Brain pericyte (primary cell): ENCODE results near the gene FBXL2.
"Not testable (repeated sequence)": the region's sequence is repeated elsewhere in the genome, so short reads cannot be mapped to it uniquely, and the experiment has no call there.

Experiments
- DNase-seq: peaks from one replicate; pipeline ENCODE4 v3.0.0-alpha.2; 2012; ENCODE audit warnings: low read depth, low spot score

The FBXL2 gene

DNA sequence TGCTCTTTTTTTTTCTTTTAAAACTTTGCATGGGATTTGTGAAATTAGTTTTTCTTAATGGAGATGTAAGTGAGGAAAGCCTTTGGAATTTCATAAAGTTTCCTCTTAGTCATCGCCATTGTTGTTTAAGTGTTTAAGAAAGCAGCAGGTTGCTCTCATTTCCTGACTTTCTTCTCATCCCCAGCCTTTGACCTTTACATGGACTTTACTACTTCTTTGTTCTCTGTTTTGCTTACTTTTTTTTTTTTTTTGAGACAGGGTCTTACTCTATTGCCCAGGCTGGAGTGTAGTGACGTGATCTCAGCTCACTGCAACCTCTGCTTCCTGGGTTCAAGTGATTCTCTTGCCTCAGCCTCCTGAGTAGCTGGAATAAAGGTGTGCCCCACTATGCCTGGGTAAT is 38.6 kb downstream of the FBXL2 start:
- DNase-seq, result no peak

DNA sequence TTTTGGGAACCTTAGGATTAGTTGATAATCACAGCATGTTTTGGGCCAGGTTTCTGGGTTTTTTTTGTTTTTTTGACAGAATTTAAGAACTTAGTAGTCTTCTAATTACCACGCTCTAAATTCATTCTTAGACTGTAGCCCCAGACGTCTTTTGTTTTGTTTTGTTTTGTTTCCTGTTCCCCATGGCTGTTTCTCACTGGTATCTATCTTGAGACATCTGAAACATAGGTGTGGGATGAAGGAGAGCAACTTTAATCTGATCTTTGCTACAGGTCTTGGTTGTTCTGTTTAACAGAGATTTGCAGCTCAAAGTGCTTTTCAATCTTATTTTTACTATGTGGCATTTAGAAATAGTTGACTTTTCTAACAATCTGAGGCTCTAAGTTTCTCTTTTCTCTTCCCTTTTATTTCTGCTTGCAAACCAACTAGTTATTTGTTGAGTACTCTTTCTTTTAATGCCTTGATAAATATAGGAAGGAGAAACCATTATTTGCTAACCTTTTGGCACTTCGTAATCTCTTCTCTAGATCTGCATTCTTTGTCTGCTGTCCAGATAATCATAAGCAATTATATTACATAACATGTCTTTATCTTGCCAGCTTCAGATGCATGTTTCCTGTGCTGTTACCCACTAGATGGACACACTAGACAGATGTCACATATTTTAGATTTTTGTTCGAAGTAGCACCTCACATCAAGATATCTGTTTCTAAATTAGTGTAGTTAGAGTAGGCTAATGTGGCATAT is 40.9 kb downstream of the FBXL2 start:
- no peak for DNase-seq

DNA sequence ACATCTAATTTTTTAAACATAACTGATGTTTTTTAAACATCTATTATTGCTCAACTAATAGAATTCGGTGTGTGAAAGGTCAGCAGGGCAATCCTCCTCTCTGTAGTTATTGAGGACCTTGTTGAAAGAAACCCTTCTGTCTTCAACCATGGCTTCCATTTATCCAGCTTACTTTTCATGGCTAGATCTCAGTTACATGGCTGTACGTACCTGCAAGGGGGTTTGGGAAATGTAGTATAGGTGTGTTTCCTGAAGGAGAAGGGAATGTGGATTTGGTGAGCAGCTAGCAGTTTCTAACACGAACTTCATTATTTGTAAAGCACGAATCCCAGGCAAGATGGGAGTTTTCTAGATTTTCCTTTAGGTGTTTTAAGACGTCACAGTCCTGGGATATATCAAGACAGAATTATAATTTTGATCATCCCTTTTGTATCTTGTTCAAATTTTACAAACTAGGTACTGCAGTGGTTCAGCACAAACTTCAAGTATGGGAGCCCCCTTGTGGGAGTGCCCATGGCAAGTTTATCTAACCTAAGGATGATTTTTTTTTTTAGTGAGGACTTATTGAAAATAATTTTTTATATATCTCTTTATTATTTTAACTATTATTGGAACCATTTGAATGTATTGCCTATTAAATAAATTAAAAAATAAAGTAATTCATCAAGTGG is 41.6 kb downstream of the FBXL2 start:
- DNase-seq, result no peak

DNA sequence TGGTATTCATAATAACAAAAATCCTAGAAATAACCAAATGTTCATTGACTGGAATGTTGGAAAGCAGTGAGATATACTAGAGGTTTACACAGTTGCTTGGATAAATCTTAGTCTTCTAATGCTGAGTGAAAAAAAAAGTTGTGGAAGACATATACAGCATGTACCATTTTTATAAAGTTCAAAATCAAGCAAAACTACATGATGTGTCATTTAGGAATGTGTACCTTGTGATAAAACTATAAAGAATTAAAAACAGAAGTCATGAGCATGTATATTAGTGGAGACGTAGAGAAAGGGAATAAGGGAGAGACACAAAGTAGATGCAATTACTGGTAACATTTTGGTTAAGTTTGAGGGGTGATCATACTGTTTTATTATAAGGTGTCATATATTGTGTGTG is 45.2 kb downstream of the FBXL2 start:
- no peak for DNase-seq

DNA sequence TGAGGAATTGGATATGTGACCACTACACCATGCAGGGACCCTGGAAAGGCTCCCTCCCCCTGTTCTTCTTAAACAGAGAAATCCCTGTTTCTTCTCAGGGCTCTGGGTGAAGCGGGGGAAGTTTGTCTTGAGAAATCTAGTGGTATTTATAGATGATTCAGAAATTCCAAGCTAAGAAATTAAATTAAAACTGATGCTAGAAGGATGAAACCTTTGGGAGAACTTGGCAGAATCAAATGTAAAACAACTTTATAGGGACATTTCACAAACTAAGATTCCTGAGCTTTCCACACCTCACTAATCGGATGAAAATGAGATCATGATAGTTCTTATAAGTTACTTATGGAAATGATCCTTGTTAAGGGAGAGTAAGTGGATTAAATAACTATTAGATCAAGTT is 54.2 kb downstream of the FBXL2 start:
- DNase-seq, result no peak

DNA sequence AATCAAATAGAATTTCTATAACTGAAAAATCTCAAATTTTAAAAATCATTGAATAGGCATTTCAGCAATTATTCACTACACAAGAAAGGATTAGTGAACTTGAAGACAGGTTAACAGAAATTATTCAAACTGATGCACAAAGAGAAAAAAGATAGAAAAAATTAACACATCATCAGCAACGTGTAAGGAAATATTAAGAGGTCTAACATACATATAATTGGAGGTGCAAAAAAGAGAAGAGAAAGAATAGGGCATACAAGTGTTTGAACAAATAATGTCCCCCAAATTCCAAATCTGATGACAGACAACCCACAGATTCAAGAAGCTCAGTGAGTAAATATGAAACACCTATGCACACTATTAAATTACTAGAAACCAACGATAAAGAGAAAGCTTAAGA is 57.1 kb downstream of the FBXL2 start:
- no peak for DNase-seq

DNA sequence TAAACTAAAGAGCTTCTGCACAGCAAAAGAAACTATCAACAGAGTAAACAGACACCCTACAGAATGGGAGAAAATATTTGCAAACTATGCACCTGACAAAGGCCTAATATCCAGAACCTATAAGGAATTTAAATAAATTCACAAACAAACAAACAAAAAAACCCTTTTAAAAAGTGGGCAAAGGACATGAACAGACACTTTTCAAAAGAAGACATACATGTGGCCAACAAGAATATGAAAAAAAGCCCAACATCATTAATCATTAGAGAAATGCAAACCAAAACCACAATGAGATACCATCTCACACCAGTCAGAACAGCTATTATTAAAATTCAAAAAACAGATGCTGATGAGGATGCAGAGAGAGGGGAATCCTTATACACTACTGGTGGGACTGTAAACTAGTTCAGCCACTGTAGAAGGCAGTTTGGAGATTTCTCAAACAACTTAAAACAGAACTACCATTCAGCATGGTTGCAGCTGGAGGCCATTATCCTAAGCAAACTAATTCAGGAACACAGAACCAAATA is 61.8 kb downstream of the FBXL2 start:
- DNase-seq, result not testable (repeated sequence)

DNA sequence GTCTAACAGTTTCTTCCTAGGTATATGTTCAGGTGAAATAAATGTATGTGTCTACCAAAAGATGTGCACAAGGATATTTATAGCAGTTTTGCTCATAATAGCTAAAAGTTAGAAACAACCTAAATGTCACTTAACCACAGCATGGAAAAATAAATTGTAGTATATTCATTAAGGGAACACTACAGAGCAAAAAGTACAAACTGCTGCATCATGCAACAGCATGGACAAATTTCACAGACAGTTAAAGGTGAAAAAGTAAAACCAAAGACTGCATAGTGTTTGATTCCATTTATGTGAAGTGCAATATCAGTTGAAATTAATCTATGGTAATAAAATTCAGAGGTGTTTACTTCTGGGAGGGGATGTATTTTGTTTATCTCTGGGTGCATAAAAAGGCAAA is 62.5 kb downstream of the FBXL2 start:
- DNase-seq, result no peak

DNA sequence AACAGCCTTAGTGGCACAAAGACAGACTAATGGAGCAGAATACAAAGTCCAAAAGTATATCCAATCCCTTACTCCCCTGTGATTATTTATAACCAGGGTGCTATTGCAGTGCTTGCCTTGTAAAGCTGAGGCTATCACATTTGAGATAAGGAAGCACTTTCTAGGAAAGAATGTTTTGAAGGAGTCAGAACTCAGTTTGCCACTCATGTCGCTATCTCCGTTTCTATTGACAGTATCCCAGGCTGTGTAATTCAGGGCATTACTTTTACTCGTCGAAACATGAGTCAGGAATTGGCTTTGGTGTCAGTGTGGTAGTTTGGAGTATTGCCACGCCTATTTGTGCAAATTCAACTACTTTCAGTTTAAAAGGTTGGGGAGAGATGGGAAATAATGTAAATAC is 78.4 kb downstream of the FBXL2 start:
- DNase-seq, result no peak

DNA sequence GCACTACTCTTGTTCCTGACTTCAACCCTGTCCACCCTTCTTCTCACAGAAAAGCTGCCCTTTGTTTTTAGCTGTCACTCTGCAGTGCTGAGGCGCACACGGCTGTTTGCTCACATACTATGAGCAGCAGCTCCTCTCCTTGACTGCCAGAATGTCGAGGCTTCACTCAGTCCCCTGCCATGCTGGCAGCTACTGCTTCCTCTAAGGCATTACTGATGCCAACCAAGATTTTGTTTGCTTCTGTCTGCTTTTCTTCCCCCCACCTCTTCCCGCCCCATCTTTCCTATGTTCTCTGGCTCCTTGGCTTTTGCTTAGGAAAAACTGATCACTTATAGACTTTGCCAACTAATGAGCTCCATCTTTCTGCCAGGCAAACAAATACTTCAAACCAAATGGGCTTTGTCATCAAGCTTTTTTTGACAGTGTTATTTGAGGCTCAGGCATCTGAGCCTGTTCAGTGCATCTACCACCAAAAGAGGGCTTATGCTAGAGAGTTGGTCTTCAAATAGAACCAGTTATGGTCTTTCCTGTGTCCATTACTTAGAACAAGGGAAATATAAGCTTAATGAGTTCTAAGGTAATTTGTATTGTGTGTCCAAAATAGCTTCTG is 81.0 kb downstream of the FBXL2 start:
- no peak for DNase-seq

DNA sequence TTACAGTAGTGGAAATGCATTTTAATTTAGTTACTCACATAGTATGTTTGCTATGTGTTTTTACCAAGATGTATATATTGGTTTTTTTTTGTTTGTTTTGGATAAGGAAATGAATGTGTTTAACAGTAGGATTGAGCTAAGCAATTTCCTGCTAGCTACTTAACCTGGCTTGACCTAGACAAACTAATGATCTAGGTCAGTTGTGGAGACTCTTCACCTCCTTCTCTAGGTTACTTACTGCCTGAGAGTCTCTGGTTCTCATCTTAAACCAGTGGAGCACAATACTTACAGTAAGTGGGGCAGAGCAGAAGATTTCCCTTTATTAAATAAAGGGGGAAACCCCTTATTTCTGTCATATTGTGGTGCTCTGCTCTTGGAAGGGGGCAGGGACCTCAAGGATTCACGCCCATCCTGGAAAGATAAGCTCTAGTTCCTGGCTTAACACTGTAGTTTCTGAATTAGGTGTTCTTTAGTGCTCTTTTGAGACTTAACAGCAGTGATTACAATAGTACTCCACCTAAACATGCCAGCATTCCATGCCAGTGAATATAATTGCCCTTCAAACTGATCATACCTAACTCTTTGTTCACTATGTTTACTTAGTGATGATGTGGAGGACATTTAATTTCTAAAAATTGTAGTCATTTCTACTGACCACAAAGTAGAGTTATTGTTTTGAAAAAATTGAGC is 83.0 kb downstream of the FBXL2 start:
- no peak for DNase-seq

DNA sequence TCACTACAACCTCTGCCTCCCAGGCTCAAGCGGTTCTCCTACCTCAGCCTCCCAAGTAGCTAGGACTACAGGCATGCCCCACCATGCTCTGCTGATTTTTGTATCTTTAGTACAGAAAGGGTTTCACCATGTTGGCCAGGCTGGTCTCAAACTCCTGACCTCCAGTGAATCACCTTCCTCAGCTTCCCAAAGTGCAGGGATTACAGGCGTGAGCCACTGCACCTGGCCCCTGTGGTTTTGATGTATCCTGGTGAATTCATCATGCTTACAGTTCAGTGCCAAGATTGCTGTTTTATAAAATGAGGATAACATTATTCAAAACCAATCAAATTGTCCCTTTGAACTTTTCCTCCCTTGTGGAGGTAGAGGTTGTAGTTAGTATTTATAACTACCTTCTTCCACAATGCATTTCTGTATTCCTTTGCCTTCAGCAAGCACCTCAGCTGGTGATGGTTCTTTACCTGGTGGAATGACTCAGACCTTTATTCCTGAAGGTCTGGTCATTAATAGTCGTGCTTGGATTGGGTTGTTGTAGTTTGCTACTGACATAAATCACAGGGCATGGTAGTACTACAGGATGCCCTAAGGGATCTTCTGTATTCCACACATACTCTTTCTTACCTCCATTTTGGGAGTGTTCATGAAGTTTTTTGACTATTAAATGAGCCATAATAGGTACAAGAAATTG is 86.0 kb downstream of the FBXL2 start:
- no peak for DNase-seq

DNA sequence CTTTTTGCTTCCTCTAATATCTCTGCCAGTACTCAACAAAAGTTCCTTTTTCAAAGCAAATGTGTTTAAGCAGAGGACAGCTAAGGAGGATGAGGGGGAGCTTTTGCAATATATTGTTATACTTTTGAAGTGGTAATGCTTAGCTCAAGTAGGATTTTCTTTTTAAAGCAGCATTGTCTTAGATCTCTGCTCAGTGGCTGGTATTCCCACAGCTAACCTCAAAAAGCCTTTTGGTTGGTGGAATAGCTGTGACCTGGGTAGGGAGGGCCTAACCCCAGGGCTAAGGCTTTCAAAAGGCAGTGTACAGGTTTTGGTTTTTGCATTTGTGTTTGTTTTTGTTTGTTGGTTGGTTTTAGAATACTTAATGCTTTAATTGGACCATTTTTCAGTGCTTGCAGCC is 86.8 kb downstream of the FBXL2 start:
- no peak for DNase-seq

DNA sequence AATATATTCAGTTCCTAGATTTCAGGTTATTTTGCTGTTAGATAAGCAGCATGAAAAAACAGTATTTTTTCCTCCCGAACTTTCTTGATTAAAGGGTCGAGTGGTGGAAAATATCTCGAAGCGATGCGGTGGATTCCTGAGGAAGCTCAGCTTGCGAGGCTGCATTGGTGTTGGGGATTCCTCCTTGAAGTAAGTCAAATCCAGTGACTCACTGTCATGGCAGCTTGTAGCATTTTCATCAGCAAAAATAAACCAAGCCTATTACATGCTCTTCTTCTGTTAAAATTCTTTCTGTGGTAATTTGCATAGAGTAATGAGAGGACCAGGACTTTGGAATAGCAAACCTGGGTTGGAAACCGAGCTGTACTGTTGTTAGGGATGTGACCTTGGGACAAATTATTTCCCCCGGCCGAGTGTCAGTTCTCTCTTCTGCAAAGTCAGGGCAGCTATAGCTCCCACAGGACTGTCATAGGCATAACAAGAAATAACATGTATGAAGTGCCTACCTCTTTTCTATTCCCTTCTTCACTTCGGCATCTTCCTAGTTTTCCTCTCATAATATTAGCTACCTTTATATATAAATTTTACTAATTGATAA is 87.4 kb downstream of the FBXL2 start:
- DNase-seq, result no peak

DNA sequence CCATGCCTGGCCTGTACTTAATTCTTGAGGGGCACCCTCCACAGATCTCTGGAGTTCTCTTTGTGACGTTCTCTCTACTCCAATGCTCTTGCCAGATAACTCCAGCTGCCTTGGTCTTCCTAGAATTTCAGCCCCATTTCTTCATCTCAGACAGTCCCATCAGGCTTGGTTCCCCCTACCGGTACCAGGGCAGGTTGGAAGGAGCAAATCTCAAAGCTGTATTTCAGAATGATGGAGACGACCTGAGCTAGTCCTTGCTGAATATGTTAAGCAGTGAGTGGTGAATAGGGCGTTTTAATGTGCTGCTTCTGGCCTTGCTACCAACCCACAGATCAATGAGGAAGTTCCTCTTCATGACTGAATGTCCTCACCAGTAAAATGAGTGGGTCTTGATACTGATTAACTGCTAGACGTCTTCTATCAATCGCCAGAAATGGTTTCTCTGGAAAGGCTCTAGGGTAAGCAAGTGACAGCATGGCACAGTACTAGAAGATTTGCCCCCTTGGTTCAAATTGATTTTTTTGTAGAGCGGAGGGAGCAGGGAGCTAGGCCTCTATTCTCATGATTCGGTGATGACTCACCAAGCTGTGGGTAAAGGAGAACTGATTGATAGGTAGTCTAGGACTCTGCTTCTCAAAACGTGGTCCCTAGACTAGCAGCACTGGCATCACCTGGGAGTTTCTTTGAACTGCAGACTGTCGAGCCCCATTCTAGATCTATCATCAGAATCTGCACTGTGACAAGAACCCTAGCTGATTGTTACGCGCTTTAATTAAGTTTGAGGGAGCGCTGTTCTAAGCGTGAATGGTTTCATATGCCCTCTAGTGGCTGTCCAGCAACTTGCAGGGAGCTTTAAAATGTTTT is 95.2 kb downstream of the FBXL2 start:
- DNase-seq, result peak; percentile 41

DNA sequence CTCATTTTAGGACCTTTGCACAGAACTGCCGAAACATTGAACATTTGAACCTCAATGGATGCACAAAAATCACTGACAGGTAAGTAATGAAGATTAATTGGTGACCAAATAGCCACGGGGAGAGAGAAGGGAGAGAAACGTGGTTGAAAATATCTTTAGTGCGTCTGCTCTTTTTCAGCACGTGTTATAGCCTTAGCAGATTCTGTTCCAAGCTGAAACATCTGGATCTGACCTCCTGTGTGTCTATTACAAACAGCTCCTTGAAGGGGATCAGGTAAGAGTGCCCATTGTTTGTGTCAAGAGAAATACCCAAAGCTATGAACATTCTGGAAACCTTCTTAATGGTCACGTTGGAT is 95.8 kb downstream of the FBXL2 start:
- no peak for DNase-seq

DNA sequence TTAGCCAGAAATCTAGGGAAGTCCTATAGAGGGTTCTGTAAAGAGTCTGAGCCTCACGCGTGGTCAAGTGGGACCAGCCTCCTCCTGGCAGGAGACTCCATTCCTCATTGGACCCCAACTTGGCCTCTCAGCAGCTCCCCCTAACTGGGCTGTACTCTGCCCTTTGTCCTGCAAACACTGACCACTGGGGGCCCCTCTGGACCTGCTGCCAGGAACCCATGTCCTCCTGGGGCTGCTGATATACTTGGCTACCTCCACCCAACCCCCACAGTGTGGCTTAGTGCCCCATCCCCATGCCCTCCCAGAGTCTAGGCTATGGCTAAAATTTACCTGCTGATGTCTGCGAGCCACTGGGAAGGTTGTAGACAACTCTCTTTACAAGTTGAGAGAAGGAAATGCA is 100.2 kb downstream of the FBXL2 start:
- no peak for DNase-seq

DNA sequence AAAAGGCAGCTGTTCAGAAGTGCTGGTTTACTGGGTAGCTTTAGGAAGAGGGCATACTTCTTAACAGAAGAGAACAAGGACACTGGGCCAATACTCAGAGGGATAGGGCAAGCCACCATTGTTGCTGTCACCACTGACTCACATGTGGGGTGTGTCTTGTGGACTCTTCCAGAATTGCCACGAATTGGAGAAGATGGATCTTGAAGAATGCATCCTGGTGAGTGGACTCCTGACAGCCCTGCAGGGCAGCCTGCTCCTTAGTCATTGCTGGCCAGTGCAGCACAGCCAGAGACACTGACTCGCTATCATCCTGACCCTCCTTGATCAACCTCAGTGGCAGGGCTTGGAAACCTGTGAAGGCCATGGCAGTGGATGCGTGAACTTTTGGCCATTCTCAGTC is 100.7 kb downstream of the FBXL2 start:
- no peak for DNase-seq

DNA sequence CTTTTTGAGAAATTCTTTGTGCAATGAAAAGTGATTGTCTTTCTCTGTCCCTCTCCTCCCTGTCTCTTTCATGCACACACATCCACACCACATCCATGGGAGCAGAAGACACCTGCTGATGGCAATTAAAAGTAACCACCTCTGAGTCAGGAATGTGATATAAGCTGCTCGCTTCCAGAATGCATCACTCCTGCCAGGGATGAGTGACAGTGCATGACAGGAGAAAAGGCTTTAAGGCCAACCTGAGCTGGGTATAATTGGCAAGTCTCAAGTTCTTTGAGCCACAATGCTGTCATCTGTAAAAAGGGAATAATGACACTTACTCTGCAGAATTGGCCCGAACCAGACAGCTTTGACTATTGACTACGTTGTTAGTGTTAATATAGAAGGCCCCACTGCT is 103.4 kb downstream of the FBXL2 start:
- DNase-seq, result no peak

DNA sequence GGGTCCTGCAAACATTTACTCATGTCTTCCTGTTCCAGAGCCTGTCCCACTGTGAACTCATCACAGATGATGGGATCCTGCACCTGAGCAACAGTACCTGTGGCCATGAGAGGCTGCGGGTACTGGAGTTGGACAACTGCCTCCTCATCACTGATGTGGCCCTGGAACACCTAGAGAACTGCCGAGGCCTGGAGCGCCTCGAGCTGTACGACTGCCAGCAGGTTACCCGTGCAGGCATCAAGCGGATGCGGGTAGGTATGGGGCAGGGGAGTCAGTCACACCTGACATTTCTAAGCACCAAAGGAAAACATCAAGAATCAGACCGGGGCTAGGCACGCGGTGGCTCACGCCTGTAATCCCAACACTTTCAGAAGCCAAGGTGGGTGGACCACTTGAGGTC is 106.7 kb downstream of the FBXL2 start:
- no peak for DNase-seq
